Activated CD8-positive, alpha-beta memory T cell treated with anti-CD3 and anti-CD28 coated beads, Interleukin-2, amount 50 U/mL, for 1 hour (primary cell): ENCODE results near the gene KLHDC8B.
"Not testable (repeated sequence)": the region's sequence is repeated elsewhere in the genome, so short reads cannot be mapped to it uniquely, and the experiment has no call there.

Source experiments
- DNase-seq: peaks from one replicate; pipeline ENCODE4 v3.0.0-alpha.2; 2020; ENCODE audit errors: extremely low read depth

The KLHDC8B gene

GRCh38 chr3:49183873-49184272, 12.5 kb downstream of the KLHDC8B start:
- DNase-seq: no peak

GRCh38 chr3:49191741-49192140, 20.3 kb downstream of the KLHDC8B start:
- no peak for DNase-seq

- DNase-seq: no peak
These were observed 26.8 kb downstream of the KLHDC8B start for GRCh38 chr3:49198161-49198560.

- DNase-seq: no peak
These were observed 27.3 kb downstream of the KLHDC8B start for GRCh38 chr3:49198611-49199230.

- DNase-seq: no peak
These were observed 28.0 kb downstream of the KLHDC8B start for GRCh38 chr3:49199239-49199899.

GRCh38 chr3:49199900-49200281, 28.5 kb downstream of the KLHDC8B start:
- DNase-seq: no peak

GRCh38 chr3:49213541-49213943, 42.1 kb downstream of the KLHDC8B start:
- no peak for DNase-seq

GRCh38 chr3:49213998-49214397, 42.6 kb downstream of the KLHDC8B start:
- DNase-seq: no peak

- DNase-seq: not testable (repeated sequence)
These were observed 45.3 kb downstream of the KLHDC8B start for GRCh38 chr3:49216687-49217086.

- not testable (repeated sequence) for DNase-seq
These were observed 45.7 kb downstream of the KLHDC8B start for GRCh38 chr3:49217108-49217507.

GRCh38 chr3:49217688-49218470, 46.5 kb downstream of the KLHDC8B start:
- no peak for DNase-seq

- DNase-seq: not testable (repeated sequence)
These were observed 47.1 kb downstream of the KLHDC8B start for GRCh38 chr3:49218471-49218989.

GRCh38 chr3:49219132-49219531, 47.7 kb downstream of the KLHDC8B start:
- no peak for DNase-seq

- DNase-seq: not testable (repeated sequence)
These were observed 49.7 kb downstream of the KLHDC8B start for GRCh38 chr3:49220985-49221563.

- DNase-seq: no peak
These were observed 50.6 kb downstream of the KLHDC8B start for GRCh38 chr3:49222002-49222401.
